ENCODE data around the gene KRTAP10-6.

GRCh38 chr21:44548381-44548780 lies 43.9 kb downstream of the KRTAP10-6 start:
- TF ChIP-seq POLR2A (IDR thresholded peaks at IDR 0.05; ENCODE audit: low read depth, low read length) = no peak
- TF ChIP-seq TAF1 (IDR thresholded peaks at IDR 0.05; ENCODE audit: low read depth, low read length) = no peak
- TF ChIP-seq POU2F2 (IDR thresholded peaks at IDR 0.05; ENCODE audit: low read depth, low read length) = no peak
- TF ChIP-seq POLR2AphosphoS5 (IDR thresholded peaks at IDR 0.05; ENCODE audit: low read depth, low read length) = no peak
- TF ChIP-seq SPI1 (IDR thresholded peaks at IDR 0.05; ENCODE audit: low read depth, low read length) = no peak
- no peak for TF ChIP-seq PAX5 (IDR thresholded peaks at IDR 0.05; ENCODE audit: insufficient read depth, low read length, severe bottlenecking)
